H1 (cell line): ENCODE data around the gene LRRC28. TPM values are rescaled to one million over a fixed set of nuclear protein-coding genes. Genes with fewer than 3 reads are reported as not detected.

Source experiments
- ZNF274 ChIP-seq: IDR thresholded peaks from 2 replicates; pipeline ENCODE4 v1.7.0; 2012; ENCODE audit warnings: low read length, borderline replicate concordance; ENCODE audit errors: extremely low read depth
- polyA plus RNA-seq, 7 experiments: library from polyadenylated mRNA; depleted of rRNA in 3 of 7; stranded (reverse) in 5 of 7; unstranded in 2 of 7; fragments of >200 nt in 5 of 7; fragments of 200-250 nt in 2 of 7; gene quantifications; 1 replicate in 5 of 7; 2 replicates in 1 of 7; 4 replicates in 1 of 7; pipeline versions ENCODE4 v1.2.1 to v1.2.3, GENCODE V29; 2011 to 2013; ENCODE audit warnings: missing spikeins in 2 of 7, mixed read lengths in 2 of 7
- total RNA-seq: library from RNA; stranded (reverse); fragmentation: NEBNext Ultra II Directional; extraction: Animal tissue kit (Norgen Biotek cat#: 25700); gene quantifications from 2 replicates; pipeline ENCODE4 v1.2.1, GENCODE V29; 2021

LRRC28 gene
- total and polyA plus RNA-seq, 2 of the 8 experiments (the other 6 are each of a cell fraction or from before 2014, with no cell fraction given): 20.2 to 23.3 TPM

- TF ChIP-seq ZNF274: no peak
These were observed 97.1 kb downstream of the LRRC28 start (continued) for GRCh38 chr15:99348412-99348811.
